Measurements from ENCODE around the gene PACS2.

Gene PACS2

DNA sequence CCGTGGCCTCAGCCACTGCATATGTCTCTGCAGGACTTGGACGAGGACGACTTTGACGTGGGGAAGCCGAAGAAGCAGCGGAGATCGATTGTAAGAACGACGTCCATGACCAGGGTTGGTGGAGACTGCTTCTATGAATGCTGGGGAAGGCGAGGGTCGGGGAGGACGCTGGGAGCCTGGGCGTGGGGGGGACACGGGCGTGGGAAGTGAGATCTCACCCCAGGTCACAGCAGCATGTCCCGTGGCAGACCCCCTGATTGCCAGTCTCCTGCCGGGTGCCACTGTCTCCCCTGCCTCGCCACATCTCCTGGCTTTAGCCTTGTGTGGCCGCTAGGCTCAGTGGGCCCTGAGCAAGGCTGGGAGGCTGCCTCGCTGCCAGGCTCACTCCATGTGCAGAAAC is 53.9 kb downstream of the PACS2 start:
- H3K4me3 ChIP-seq (ENCODE audit: low read depth in 1 of 2, low read length in 2 of 2) = no peak overlapping the region
- H3K9me3 ChIP-seq (ENCODE audit: low read length) = no peaks in the 10 kb centered on the region
- no peak overlapping the region for H3K9ac ChIP-seq (ENCODE audit: low read length)
- H3K27ac ChIP-seq (ENCODE audit: low read depth, low read length) = no peak overlapping the region
- H3K4me1 ChIP-seq (ENCODE audit: insufficient read depth, low read length) = no peaks in the 10 kb centered on the region
- no peaks in the 10 kb centered on the region for H3K27me3 ChIP-seq (ENCODE audit: control insufficient read depth in 1 of 2, insufficient read depth in 2 of 2, low read length in 2 of 2)
- peaks cover 14% of the 10 kb centered on the region for H3K36me3 ChIP-seq (ENCODE audit: insufficient read depth, low read length)

- Histone ChIP-seq H3K9ac (ENCODE audit: low read length) (no peak overlapping the region), H3K9me3 (ENCODE audit: low read length) (no peaks in the 10 kb centered on the region), H3K4me1 (ENCODE audit: insufficient read depth, low read length) (no peaks in the 10 kb centered on the region), H3K27ac (ENCODE audit: low read depth, low read length) (no peak overlapping the region), H3K36me3 (ENCODE audit: insufficient read depth, low read length) (peaks cover 14% of the 10 kb centered on the region), H3K27me3 (ENCODE audit: control insufficient read depth in 1 of 2, insufficient read depth in 2 of 2, low read length in 2 of 2) (no peaks in the 10 kb centered on the region), H3K4me3 (ENCODE audit: low read depth in 1 of 2, low read length in 2 of 2) (no peak overlapping the region)
These were observed 54.5 kb downstream of the PACS2 start for GRCh38 chr14:105368910-105369652.

GRCh38 chr14:105369653-105370040 is 55.1 kb downstream of the PACS2 start:
- Histone ChIP-seq H3K27ac (ENCODE audit: low read depth, low read length) (no peak overlapping the region), H3K27me3 (ENCODE audit: control insufficient read depth in 1 of 2, insufficient read depth in 2 of 2, low read length in 2 of 2) (no peaks in the 10 kb centered on the region), H3K4me3 (ENCODE audit: low read depth in 1 of 2, low read length in 2 of 2) (no peak overlapping the region), H3K9me3 (ENCODE audit: low read length) (no peaks in the 10 kb centered on the region), H3K36me3 (ENCODE audit: insufficient read depth, low read length) (peaks cover 14% of the 10 kb centered on the region), H3K4me1 (ENCODE audit: insufficient read depth, low read length) (no peaks in the 10 kb centered on the region), H3K9ac (ENCODE audit: low read length) (no peak overlapping the region)

DNA sequence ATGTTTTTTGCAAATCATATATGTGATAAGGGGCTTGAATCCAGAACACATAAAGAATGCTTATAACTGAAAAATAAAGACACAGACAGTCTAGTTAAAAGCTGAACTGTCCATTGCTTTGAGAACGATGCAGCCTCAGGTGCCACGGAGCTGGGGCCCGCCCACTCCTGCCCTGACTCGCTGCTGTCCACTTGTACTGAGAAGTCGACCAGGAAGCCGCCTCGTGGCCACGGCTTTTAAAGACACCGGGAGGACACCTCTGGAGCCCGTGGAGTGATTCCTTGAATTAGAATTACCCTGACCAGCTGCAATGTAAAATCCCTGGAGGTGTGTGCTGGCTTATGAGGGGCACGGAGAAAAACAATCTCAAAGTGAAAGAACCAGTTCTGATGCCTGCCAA is 59.8 kb downstream of the PACS2 start:
- Histone ChIP-seq H3K9ac (ENCODE audit: low read length) (no peak overlapping the region), H3K4me3 (ENCODE audit: low read depth in 1 of 2, low read length in 2 of 2) (no peak overlapping the region), H3K27me3 (ENCODE audit: control insufficient read depth in 1 of 2, insufficient read depth in 2 of 2, low read length in 2 of 2) (no peaks in the 10 kb centered on the region), H3K9me3 (ENCODE audit: low read length) (no peaks in the 10 kb centered on the region), H3K4me1 (ENCODE audit: insufficient read depth, low read length) (no peaks in the 10 kb centered on the region), H3K27ac (ENCODE audit: low read depth, low read length) (no peak overlapping the region), H3K36me3 (ENCODE audit: insufficient read depth, low read length) (peaks cover 5% of the 10 kb centered on the region)

DNA sequence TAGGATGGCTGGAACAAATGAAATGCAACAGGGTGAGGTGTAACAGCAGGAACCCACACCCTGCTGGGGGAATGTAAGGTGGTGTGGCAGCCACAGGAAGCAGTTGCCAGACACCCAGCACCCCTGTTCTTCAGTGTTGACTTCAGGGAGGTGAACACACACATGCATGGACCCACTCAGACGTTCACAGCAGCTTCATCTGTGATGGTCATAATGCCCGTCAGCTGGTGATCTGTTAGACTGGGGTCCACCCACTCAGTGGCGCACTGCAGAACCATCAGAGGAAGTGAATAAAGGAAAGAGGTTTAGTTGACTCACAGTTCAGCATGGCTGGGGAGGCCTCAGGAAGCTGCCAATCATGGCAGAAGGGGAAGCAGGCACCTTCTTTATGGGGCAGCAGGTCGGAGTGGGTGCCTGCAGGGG is 61.1 kb downstream of the PACS2 start:
- Histone ChIP-seq H3K9me3 (ENCODE audit: low read length) (no peaks in the 10 kb centered on the region), H3K27ac (ENCODE audit: low read depth, low read length) (no peak overlapping the region), H3K4me1 (ENCODE audit: insufficient read depth, low read length) (no peaks in the 10 kb centered on the region), H3K4me3 (ENCODE audit: low read depth in 1 of 2, low read length in 2 of 2) (no peak overlapping the region), H3K9ac (ENCODE audit: low read length) (no peak overlapping the region), H3K36me3 (ENCODE audit: insufficient read depth, low read length) (no peaks in the 10 kb centered on the region), H3K27me3 (ENCODE audit: control insufficient read depth in 1 of 2, insufficient read depth in 2 of 2, low read length in 2 of 2) (no peaks in the 10 kb centered on the region)

GRCh38 chr14:105376521-105377440 is 62.2 kb downstream of the PACS2 start:
- Histone ChIP-seq H3K4me3 (ENCODE audit: low read depth in 1 of 2, low read length in 2 of 2) (no peak overlapping the region), H3K36me3 (ENCODE audit: insufficient read depth, low read length) (no peaks in the 10 kb centered on the region), H3K27ac (ENCODE audit: low read depth, low read length) (no peak overlapping the region), H3K27me3 (ENCODE audit: control insufficient read depth in 1 of 2, insufficient read depth in 2 of 2, low read length in 2 of 2) (no peaks in the 10 kb centered on the region), H3K9ac (ENCODE audit: low read length) (no peak overlapping the region), H3K9me3 (ENCODE audit: low read length) (no peaks in the 10 kb centered on the region), H3K4me1 (ENCODE audit: insufficient read depth, low read length) (no peaks in the 10 kb centered on the region)

- H3K27ac ChIP-seq (ENCODE audit: low read depth, low read length) = no peak overlapping the region
- H3K36me3 ChIP-seq (ENCODE audit: insufficient read depth, low read length) = no peaks in the 10 kb centered on the region
- no peak overlapping the region for H3K4me3 ChIP-seq (ENCODE audit: low read depth in 1 of 2, low read length in 2 of 2)
- H3K27me3 ChIP-seq (ENCODE audit: control insufficient read depth in 1 of 2, insufficient read depth in 2 of 2, low read length in 2 of 2) = no peaks in the 10 kb centered on the region
- no peaks in the 10 kb centered on the region for H3K4me1 ChIP-seq (ENCODE audit: insufficient read depth, low read length)
- H3K9ac ChIP-seq (ENCODE audit: low read length) = no peak overlapping the region
- H3K9me3 ChIP-seq (ENCODE audit: low read length) = no peaks in the 10 kb centered on the region
These were observed 63.1 kb downstream of the PACS2 start for GRCh38 chr14:105377555-105378182.

- no peaks in the 10 kb centered on the region for H3K27me3 ChIP-seq (ENCODE audit: control insufficient read depth in 1 of 2, insufficient read depth in 2 of 2, low read length in 2 of 2)
- no peaks in the 10 kb centered on the region for H3K36me3 ChIP-seq (ENCODE audit: insufficient read depth, low read length)
- no peak overlapping the region for H3K4me3 ChIP-seq (ENCODE audit: low read depth in 1 of 2, low read length in 2 of 2)
- H3K4me1 ChIP-seq (ENCODE audit: insufficient read depth, low read length) = no peaks in the 10 kb centered on the region
- H3K27ac ChIP-seq (ENCODE audit: low read depth, low read length) = no peak overlapping the region
- no peaks in the 10 kb centered on the region for H3K9me3 ChIP-seq (ENCODE audit: low read length)
- no peak overlapping the region for H3K9ac ChIP-seq (ENCODE audit: low read length)
These were observed 63.7 kb downstream of the PACS2 start for GRCh38 chr14:105378199-105378598.

GRCh38 chr14:105378873-105379685 is 64.5 kb downstream of the PACS2 start:
- H3K9ac ChIP-seq (ENCODE audit: low read length) = no peak overlapping the region
- no peaks in the 10 kb centered on the region for H3K4me1 ChIP-seq (ENCODE audit: insufficient read depth, low read length)
- H3K27me3 ChIP-seq (ENCODE audit: control insufficient read depth in 1 of 2, insufficient read depth in 2 of 2, low read length in 2 of 2) = no peaks in the 10 kb centered on the region
- no peak overlapping the region for H3K27ac ChIP-seq (ENCODE audit: low read depth, low read length)
- no peaks in the 10 kb centered on the region for H3K9me3 ChIP-seq (ENCODE audit: low read length)
- H3K4me3 ChIP-seq (ENCODE audit: low read depth in 1 of 2, low read length in 2 of 2) = no peak overlapping the region
- H3K36me3 ChIP-seq (ENCODE audit: insufficient read depth, low read length) = no peaks in the 10 kb centered on the region

GRCh38 chr14:105379946-105380345 is 65.4 kb downstream of the PACS2 start:
- no peaks in the 10 kb centered on the region for H3K36me3 ChIP-seq (ENCODE audit: insufficient read depth, low read length)
- H3K4me3 ChIP-seq (ENCODE audit: low read depth in 1 of 2, low read length in 2 of 2) = no peak overlapping the region
- H3K9me3 ChIP-seq (ENCODE audit: low read length) = no peaks in the 10 kb centered on the region
- no peaks in the 10 kb centered on the region for H3K27me3 ChIP-seq (ENCODE audit: control insufficient read depth in 1 of 2, insufficient read depth in 2 of 2, low read length in 2 of 2)
- no peak overlapping the region for H3K9ac ChIP-seq (ENCODE audit: low read length)
- no peak overlapping the region for H3K27ac ChIP-seq (ENCODE audit: low read depth, low read length)
- H3K4me1 ChIP-seq (ENCODE audit: insufficient read depth, low read length) = no peaks in the 10 kb centered on the region

- H3K36me3 ChIP-seq (ENCODE audit: insufficient read depth, low read length) = no peaks in the 10 kb centered on the region
- H3K27me3 ChIP-seq (ENCODE audit: control insufficient read depth in 1 of 2, insufficient read depth in 2 of 2, low read length in 2 of 2) = no peaks in the 10 kb centered on the region
- no peaks in the 10 kb centered on the region for H3K4me1 ChIP-seq (ENCODE audit: insufficient read depth, low read length)
- H3K9ac ChIP-seq (ENCODE audit: low read length) = no peak overlapping the region
- H3K9me3 ChIP-seq (ENCODE audit: low read length) = no peaks in the 10 kb centered on the region
- H3K27ac ChIP-seq (ENCODE audit: low read depth, low read length) = no peak overlapping the region
- no peak overlapping the region for H3K4me3 ChIP-seq (ENCODE audit: low read depth in 1 of 2, low read length in 2 of 2)
These were observed 66.2 kb downstream of the PACS2 start for GRCh38 chr14:105380756-105381155.
